RPMI7951 (cell line): Measurements from ENCODE around the gene BIVM. TPM values are rescaled to one million over a fixed set of nuclear protein-coding genes. Genes with fewer than 3 reads are reported as not detected.
"Not testable (repeated sequence)": the region's sequence is repeated elsewhere in the genome, so short reads cannot be mapped to it uniquely, and the experiment has no call there.

Experiments
- DNase-seq: peaks from one replicate; pipeline ENCODE4 v3.0.0-alpha.2; 2012; ENCODE audit warnings: low read depth
- total RNA-seq: library from RNA; depleted of rRNA; stranded (reverse); fragments of >200 nt; shearing (Covaris generic); gene quantifications from 2 replicates; pipeline ENCODE4 v1.2.3, GENCODE V29; 2014; rRNA removed

BIVM gene
- 9.2 and 13.3 TPM in 2 replicates for total RNA-seq

DNA sequence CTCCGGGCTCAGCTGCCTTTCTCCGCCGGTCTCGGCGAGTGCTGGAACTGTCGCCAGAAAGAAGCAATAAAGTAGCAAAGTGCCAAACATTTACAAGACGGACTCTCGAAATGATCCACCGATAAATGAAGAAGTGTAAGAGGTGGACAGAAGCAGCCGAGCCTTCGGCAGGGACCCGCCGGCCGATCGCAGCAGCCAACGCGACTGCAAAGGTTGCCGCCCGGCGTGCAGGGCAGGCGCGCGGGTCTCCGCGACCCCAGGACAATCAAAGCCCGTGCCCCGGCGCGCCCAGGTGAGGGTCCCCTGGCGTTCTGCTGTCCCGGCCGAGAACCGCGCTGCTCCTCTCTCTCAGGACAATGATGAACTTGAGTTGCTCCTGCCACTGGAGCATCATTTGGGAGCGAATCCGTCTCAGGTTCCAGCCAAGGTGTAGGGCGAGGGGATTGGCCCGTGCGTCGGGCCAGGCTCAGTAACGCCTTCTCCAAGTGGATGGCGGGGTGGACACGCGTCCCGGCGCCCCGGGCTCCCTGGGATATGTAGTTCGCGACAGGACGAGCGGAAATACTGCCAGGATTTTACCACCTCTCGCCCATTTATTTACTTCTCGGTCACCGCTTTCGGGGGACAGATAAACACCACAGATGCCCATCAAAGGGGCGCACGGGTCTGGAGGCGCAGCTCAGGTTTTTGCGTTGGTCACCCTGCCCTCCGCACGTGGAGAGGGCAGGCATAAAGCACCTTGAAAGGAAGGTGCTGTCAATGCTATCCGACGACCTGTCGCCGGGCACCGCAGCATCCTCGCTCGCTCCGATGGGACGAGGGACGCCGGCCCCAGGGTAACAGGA, at the start of gene BIVM, which contains the start of gene POGLUT2:
Gene BIVM (plus strand): TSS at position 539 of the 845 bp plus-strand sequence. CDS start 8,149 bp downstream, outside the sequence.
Gene POGLUT2 (minus strand): TSS at position 396 of the 845 bp plus-strand sequence. CDS start 306 bp downstream, at position 90.
- peak; percentile 90 for DNase-seq

- DNase-seq: no peak
Observed at GRCh38 chr13:102751886-102752285, 47.0 kb upstream of the BIVM start.

- DNase-seq: no peak
Observed at GRCh38 chr13:102757006-102757405, 41.9 kb upstream of the BIVM start.

- DNase-seq: no peak
Observed at GRCh38 chr13:102758842-102759241, 40.1 kb upstream of the BIVM start.

DNA sequence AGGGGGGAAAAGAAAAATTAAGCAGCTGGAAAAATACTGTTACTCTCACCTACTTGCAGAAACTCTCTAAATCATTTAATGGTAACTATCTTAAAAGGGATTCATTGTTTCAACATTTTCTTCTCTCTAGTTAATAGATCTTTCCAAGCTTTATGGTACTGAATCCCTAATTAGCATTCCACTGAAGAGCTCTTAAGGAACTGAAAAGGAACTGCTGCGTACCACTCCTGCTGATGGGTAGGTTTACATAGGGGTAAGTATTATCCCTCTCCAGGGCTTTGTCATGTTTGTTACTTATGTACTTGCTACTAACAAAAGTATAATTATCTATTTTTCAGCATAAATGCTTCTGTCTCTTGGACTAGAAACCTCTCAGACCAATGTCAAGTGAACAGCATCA, 37.8 kb upstream of the BIVM start:
- no peak for DNase-seq

GRCh38 chr13:102763741-102764140, 35.2 kb upstream of the BIVM start:
- no peak for DNase-seq

DNA sequence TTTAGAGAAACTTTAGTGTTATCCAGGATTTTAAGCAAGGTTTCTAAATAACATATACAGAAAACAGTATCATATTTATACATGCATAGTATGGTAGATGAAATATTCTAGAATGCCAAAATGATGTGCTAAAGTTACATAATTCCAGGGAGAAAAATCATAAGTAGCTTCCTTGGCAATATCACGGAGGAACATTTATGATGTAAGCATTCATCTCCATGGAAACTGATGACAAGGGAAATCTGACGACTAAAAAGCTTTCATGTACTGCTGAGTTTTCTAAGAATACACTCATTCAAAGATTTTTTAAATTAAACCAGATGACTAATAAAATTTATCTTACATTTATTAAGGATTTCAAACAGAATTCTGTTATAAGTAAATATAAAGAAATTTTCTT, 30.0 kb upstream of the BIVM start:
- no peak for DNase-seq

DNA sequence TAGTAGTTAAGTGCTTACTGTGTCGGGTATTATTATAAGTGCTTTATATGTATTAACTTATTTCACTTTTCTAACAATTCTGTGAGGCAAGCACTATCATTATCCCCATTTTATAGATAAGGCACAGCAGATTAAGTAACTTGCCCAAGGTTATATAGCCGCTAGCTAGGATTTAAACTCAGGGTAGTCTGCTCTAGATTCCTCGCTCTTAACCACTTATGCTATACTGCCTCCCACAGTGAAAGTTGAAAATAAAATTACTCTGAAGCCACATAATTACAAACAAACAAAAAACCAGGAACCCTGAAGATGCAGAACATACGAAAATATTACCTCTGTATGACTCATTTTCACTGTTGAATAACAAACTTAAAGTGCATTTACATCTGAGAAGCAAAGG, 29.2 kb upstream of the BIVM start:
- no peak for DNase-seq

DNA sequence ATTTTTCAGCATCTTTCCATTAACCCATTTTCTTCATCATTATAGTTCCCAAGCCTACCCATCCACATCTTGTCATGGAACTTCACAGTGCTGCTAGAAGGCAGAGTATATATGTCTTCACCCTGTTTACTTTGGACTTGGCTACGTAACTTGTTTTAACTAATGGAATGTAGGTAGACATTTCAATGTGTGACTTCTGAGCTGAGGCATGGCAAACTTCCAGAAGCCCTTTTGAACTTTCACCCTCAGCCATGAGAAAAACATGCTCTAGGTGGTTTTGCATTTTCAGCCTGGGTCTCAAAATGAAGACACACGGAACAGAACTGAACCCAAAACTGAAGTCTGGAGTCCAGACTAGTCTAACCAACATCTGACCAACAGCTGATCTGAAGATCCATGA, 28.5 kb upstream of the BIVM start:
- DNase-seq: no peak

- DNase-seq: no peak
Observed at GRCh38 chr13:102771298-102772041, 27.4 kb upstream of the BIVM start.

- DNase-seq: no peak
Observed at GRCh38 chr13:102772042-102772425, 26.9 kb upstream of the BIVM start.

- peak; percentile 83 for DNase-seq
Observed at GRCh38 chr13:102773441-102774213, 25.3 kb upstream of the BIVM start, which contains the start of gene TEX30. Gene TEX30 (minus strand): TSS chr13:102773786. CDS start chr13:102770026, 3,760 bp downstream.

GRCh38 chr13:102774214-102774568, 24.7 kb upstream of the BIVM start:
- DNase-seq: no peak

DNA sequence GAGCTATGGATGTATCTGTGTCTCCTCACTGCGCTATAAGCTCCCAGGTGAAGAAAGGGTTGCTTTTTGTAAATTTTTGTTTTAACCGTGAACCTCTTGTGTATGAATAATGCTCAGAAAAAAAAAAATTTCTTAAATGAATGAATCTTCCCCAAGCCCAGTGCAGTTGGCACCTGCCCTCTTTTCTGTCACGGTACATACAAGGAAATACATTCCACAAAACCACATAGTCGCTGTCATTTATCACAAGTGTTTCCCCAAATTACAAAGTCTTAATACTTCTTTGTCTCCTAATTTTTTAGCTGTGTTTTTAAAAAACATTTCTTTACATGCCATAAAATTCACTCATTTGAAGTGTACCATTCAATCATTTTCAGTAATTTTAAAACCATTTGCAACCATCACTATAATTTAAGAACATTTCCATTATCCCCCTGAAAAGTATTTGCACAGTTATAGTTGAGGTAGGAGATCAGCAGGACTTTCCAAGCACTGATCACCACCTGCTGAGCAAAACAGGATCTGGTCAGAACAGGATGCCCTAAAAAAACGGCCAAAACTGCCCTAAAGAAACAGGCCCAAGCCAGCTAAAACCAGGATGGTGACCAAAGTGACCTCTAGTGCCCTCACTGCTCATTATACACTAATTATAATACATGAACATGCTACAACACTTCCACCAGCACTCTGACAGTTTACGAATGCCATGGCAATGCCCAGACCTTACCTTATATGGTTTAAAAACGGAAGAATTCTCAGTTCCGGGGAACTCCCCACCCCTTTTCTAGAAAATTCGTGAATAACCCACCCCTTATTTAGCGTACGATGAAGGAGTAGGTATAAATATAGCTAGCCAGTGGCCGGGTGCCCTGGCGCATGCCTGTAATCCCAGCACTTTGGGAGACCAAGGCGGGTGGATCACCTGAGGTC, 24.1 kb upstream of the BIVM start:
- no peak for DNase-seq

- DNase-seq: no peak
Observed at GRCh38 chr13:102776271-102776670, 22.6 kb upstream of the BIVM start.

DNA sequence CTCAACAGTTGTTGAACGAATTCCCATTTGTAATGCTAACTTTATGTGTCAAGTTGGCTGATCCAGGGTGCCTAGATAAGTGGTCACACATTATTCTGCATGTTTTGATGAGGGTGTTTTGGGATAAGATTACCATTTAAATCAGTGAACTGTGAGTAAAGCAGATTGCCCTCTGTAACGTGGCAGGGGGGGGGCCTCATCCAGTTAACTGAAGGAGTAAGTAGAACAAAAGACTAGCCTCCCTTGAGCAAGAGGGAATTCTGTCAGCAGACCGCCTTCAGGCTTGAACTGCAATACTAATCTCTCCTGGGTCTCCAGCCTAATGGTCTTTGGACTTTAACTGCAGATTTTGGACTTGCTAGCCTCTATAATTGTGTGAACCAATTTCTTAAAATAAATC, 21.2 kb upstream of the BIVM start:
- no peak for DNase-seq

DNA sequence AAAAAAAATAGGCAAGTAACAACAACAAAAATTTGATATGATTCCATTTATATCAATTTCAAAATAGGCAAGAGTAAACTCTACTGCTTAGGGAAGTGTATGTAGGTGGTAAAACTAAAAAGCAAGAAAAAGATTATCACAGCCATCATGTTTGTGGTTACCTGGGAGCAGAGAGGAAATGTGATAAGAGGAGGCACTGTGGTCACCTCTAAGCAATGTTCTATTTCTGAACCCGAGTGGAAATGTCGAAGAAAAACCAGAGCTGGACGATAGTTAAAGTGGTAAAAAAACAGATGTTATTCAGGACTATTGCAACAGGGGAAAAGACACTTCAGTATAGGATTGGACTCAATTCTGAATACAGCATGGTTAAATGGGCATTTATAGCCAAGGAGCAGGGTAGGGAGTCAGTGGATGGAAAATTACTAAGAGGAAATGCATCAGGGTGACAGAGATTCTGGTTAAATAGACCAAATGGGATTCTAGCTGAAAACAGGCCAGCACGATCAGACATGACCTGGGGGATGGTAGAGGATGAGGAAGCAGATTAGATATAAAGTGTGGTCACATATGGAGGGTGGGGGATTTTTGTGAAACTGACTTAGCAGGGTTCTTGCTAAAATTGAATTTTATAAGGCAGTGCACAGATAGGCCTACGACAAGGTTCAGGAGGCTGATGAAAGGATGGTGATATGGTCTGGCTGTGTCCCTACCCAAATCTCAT, 19.3 kb upstream of the BIVM start:
- peak; percentile 10 for DNase-seq

- DNase-seq: not testable (repeated sequence)
Observed at GRCh38 chr13:102780656-102781055, 18.3 kb upstream of the BIVM start.

- DNase-seq: no peak
Observed at GRCh38 chr13:102781591-102781990, 17.3 kb upstream of the BIVM start.

DNA sequence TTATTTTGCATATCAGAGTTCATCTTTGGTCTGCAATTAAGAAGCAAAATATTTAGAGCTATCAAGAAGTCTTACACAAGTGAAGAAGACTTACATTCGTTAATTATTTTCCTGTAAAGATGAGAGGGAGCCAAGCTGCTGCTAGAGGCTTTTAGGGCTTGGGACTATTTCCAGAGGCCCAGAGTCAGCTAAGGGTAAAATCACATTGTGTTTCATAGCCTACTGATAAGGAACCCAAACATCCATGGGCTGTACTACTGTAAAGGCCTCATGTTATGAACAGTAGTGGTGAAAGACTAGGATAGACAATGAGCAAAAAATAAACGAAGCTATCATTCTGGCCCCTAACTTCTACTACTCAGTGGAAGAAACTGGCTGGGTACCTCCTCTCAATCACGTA, 14.4 kb upstream of the BIVM start:
- DNase-seq: no peak
